ENCODE data around the gene WWOX.

Gene WWOX

DNA sequence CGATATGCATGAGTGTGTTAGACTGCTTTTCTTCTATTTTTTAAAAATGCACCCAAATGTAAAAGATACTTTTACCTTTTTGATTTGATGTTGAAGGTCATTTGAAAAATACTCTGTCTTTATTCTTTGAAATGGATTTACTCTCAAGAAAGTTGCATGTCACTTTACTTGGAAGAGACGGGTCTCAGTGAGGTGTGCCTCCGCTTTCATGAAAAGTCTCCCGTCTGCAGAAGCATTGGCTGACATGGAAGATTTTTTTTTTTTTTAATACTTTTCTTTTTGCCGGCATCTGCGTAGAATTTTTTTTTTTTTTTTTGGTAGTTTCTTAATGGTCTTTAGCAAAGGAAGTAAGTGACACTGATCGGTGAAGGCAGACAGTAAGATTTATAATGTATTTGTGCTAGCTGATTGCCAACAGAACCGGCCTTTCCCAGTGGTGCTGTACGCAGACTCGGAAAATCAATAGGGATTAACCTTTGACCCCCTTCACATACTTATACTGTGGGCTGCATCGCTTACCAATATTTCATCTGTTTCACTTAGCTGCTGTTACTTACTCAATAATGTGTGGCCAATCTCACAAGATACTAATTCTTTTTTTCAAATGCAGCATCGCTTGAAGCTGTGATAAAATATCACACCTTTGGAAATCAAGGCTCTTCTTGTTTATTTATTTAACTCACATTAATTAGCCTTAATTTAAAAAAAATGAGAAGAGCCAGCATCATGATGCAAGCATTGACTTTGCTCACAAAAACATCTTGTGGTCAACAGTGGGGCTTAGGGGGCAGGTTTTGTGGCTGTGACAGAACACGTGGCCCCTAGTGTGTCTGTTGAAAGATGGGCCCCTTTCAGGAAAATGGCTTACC is 383.9 kb downstream of the WWOX start:
- no peak for DNase-seq

DNA sequence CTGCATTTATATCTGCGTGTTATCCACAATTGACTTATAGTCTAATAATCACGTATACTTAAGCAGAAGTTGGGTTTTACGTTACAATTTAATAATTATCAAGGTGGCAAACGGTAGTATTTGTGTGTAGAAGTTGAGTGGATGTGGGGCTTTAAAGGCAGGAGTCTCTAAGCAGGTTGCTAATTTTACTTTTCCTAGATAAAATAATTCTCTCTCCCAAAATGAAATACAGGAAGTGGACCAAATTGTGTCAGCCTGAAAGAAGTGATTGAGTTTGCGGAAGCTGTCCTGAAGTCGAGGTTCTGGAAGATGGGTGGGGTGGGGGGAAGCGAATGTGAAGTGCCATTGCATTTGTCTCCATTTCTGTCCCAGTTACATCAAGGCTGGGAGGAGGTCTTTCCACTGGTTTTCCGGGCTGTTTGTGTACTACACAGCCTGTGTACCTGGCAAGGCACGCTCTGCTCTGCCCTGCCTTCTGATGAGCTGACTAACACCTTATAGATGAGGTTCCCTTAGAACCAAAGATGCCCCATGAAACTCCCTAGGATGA is 385.1 kb downstream of the WWOX start:
- DNase-seq, result no peak

DNA sequence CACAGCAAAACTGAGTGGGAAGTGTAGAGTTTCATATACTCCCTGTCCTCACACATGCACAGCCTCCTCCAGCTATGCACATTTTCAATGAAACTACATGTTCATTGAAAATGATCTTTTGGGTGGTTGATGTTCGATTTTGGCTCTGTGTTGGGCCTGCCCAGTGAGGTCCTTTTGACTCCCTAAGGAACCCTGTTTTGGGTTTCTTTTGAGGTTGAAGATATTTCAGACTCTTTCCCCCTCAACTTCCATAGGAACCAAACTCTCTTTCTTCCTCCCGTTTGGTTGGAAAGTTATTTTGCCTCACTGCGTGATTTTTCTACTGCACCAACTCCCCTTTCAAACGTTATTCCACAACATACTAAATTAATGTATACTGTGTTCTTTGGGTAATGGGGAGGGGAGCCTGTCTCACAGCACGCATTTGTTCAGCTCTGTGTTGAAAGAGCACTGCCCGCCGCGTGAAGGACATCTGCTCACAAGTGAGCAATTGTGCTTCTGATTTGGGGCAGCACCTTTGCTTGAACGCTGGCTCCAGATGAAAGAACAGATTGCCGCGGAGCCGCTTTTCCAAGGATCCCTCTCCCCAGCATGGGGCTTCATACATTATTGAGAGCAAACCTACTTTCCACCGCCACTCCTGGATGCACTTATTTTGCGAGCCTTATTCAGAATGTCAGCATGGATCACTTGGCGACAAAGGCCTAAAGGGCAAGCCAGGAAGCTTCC is 385.9 kb downstream of the WWOX start:
- no peak for DNase-seq

- no peak for DNase-seq
These were observed 386.4 kb downstream of the WWOX start for GRCh38 chr16:78485917-78486257.

DNA sequence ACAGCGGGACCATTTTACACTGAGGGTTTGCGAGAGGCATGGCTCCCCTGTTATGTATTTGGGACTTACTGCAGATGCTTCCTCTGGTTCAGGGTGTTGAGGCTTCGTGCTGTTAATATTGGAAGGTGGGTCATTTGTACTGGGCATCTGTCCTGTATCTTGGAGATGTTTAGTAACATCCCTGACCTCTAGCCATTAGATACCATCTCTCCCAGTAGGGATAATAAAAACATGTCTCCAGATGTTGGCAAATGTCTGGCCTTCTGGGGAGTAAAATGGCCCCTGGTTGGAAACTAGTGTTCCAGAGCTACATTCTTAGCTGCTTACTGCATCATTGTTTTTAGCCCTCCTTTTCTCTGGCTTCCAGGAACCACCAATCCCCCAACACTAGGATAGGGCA is 388.0 kb downstream of the WWOX start:
- no peak for DNase-seq

DNA sequence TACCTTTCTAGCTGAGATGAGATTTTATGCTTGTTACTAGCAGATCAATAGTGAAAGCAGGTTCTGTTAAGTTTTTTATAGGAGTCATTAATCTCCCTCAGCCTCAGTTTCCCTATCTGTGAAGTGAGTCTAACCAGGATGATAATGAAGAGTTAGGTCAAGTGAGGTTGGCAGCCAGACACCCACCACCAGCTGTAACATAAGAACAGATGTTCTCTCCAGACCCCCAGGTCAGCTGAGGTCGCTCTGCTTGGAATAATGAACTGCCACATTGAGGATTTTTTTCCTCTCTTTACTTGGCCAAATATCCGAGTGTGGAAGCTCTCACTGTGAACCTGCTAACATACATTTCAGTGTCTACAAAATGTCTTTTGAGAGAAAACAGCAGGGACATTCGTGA is 389.6 kb downstream of the WWOX start:
- no peak for DNase-seq

DNA sequence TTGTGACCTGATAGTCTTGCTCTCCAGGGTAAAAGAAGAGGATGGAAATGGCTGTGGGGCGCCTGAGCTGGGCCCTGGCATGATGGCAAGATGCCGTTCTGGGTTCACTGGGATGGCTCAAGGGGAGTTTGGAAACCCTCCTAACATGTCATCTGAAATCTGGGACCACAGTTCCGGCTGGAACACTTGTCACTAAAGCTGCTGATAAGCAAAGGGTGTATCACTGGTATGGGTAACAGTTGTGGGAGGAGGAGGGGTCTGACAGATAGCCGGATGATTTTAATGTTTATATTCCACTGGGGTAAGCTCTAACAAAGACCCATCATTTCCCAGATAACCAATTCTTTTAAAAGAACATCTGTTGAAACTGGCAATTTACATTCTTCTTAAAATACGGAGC is 390.2 kb downstream of the WWOX start:
- no peak for DNase-seq

DNA sequence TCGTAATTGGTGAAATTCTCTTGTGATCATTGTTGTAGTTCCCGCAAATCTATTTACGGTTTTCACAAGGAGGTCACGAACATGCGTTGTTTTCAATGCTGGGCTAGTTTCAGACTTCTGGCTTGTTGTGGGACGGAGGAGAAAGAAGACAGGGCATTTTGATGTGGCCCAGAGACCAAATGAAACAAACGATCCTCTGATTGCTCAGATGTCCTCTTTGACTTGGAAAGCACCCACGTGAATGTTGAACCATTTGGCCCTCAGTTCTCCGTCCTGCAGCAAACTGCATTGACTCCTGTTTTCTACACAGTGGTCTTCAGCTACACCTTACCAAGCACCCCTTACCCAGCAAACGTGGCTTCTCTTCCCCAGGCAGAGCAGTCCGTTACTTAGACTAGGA is 391.0 kb downstream of the WWOX start:
- DNase-seq, result no peak

- no peak for DNase-seq
These were observed 391.4 kb downstream of the WWOX start for GRCh38 chr16:78490847-78491246.

DNA sequence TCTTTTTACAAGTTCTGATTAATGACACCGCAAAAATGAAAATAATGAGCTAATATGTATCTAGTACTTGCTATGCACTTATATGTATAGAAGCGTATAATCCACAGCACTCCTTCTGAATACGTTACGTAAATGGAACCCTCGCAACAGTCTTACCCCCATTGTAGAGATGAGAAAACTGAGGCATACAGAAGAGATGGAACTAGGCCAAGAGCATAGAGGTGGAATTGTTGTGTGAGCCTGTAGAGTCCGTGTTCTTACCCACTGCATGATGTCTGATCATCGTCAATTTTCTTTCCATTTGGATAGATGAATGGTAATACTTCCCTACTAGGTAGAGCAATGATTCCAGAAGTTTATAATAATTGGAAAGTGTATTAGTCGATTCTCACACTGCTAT is 394.1 kb downstream of the WWOX start:
- no peak for DNase-seq

DNA sequence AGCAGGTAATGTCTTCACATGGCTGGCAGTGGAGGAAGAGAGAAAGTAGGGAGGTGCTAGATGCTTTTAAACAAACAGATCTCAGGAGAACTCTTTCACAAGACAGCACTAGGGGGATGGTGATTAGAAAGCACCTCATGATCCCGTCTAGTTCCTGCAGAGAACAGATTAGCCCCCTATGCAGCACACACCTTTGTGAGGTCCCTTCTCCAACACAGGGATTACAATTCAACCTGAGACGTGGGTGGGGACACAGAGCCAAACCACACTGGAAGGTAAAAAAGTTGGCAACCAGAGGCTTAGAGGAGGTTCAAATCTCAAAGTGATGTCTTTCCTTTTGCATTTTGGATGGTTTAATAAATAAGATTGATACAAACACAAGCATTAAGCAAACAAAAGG is 394.7 kb downstream of the WWOX start:
- no peak for DNase-seq

- no peak for DNase-seq
These were observed 395.2 kb downstream of the WWOX start for GRCh38 chr16:78494674-78495073.

DNA sequence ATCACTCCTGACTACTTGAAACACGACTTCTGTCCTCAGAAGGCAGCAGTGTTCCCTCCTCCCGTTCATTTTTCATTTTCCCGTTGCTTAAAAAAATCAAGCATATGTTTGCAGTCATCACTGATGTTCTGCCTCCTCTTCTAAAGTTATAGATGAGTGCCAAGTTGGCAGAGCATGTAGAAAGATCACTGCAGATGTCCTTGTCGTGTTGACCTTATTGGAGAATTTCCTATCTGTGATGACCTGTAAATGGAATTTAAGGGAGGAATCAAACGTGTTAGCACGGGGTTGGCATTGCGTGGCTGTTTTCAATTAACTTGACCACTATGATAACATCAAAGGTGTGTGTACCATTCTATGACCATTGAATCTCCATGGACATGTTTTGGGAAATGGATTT is 396.7 kb downstream of the WWOX start:
- no peak for DNase-seq

DNA sequence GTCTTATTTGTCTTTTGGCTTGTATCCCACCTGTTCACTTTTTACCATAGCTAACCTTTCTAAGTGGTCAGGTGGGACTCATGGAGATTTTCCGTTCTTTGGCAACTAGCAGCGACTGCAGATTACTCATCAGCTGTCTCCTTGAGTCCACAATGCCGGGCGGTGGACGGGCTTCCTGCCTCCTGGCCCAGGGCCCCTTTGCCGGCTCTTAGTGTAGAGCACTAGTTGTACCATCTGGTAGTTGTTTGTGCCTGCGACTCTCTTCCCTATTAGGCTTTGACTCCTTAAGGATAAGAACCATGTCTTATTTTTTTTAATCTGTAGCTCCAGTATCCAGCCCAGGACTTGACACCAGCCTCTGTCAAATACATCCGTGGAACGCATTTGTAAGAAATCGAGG is 399.9 kb downstream of the WWOX start:
- no peak for DNase-seq

DNA sequence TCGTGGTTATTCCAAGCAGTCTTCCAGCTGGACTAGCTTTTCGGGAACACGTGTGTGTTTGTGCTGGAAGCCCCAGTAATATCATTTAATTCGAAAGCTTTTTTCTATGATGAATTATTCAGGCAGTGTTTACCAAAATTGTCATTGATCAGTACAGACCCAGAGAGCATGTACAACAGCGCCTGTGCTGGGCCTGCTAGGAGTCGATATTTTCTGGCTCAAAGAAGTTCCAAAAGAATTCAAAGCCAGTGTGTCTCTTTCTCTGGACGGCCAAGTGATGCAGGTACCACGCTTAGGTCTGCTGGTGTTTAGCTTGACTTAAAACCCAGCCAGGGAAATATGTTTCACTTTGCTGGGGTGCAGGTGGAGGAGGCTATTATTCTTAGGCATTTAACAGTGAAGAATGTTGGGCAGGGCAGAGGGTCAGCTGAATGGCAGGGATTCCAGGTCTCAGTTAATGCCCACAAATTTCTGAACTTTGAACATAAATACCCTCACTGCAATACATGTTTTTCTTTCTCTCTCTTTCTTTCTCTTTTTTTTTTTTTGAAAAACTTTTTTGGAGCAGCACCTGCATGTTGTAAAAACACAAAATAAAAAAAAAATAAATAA is 401.3 kb downstream of the WWOX start:
- no peak for DNase-seq

GRCh38 chr16:78501744-78502143 is 402.3 kb downstream of the WWOX start:
- no peak for DNase-seq

GRCh38 chr16:78502812-78503350 is 403.4 kb downstream of the WWOX start:
- no peak for DNase-seq

- no peak for DNase-seq
These were observed 404.1 kb downstream of the WWOX start for GRCh38 chr16:78503602-78504001.

GRCh38 chr16:78504401-78504851 is 405.0 kb downstream of the WWOX start:
- DNase-seq, result no peak

- DNase-seq, result no peak
These were observed 405.6 kb downstream of the WWOX start for GRCh38 chr16:78505036-78505435.

- peak; percentile 14 for DNase-seq
These were observed 406.3 kb downstream of the WWOX start for GRCh38 chr16:78505544-78506366.

DNA sequence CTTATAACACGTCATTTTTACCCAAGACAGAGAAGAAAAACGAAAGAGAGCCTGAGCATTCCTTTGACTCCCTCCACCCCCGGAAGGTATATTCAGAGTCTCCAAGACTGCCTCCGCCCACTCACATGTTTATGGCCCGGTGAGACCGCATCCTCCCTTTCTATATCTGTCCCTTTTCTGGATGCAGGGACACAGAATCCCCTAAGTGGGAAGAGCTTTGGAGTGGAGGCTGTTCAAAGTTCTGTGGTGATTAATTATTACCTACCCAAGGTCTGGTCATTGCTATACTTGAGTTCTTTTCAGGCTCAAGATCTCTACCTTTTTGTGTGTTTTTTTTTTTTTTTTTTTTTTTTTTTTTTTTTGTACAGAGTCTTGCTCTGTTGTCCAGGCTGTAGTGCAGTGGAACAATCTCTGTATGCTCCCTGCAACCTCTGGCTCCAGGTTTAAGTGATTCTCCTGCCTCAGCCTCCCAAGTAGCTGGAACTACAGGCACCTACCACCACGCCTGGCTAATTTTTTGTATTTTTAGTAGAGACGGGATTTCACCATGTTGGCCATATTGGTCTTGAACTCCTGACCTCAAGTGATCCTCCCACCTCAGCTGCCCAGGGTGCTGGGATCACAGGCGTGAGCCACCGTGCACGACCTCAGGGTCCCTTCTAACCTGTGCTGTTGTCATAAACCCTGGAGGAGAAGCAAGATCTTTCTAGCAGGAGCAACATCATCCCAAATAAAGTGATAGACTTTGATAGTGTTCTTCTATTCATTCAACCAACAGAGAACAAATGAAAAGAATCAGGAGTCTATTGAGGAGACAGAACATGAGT is 407.1 kb downstream of the WWOX start:
- DNase-seq, result no peak
